Osteoblast (primary cell): ENCODE measurements around the gene SYT14. TPM values are rescaled to one million over a fixed set of nuclear protein-coding genes. Genes with fewer than 3 reads are reported as not detected.
"Not testable (repeated sequence)": the region's sequence is repeated elsewhere in the genome, so short reads cannot be mapped to it uniquely, and the experiment has no call there.

Source experiments
- DNase-seq: peaks from one replicate; pipeline ENCODE4 v3.0.0; 2011; ENCODE audit warnings: low spot score, mixed read lengths; ENCODE audit not compliant: insufficient read length; ENCODE audit errors: missing footprints
- H2AFZ ChIP-seq: 2 replicates; pipeline ENCODE4 v1.6.0; 2011; ENCODE audit warnings: mild to moderate bottlenecking, low read length
- H3K27ac ChIP-seq: 2 replicates; pipeline ENCODE4 v1.5.1; 2011; ENCODE audit warnings: mild to moderate bottlenecking, low read depth, low read length, moderate library complexity
- H3K27me3 ChIP-seq: 2 replicates; pipeline ENCODE4 v1.6.0; 2012; ENCODE audit warnings: mild to moderate bottlenecking, control low read depth, inconsistent platforms, low read length, moderate library complexity; ENCODE audit not compliant: insufficient read depth
- H3K36me3 ChIP-seq: 2 replicates; pipeline ENCODE4 v1.5.1; 2011; ENCODE audit warnings: mild to moderate bottlenecking, low read length, control low read depth, moderate library complexity; ENCODE audit not compliant: insufficient read depth
- H3K4me1 ChIP-seq: 2 replicates; pipeline ENCODE4 v1.5.1; 2011; ENCODE audit warnings: mild to moderate bottlenecking, low read length, control low read depth, moderate library complexity; ENCODE audit not compliant: insufficient read depth
- H3K4me2 ChIP-seq: 2 replicates; pipeline ENCODE4 v1.6.0; 2011; ENCODE audit warnings: mild to moderate bottlenecking, low read length; ENCODE audit not compliant: insufficient read depth
- H3K4me3 ChIP-seq: fragments of 200-600 bp; sonication (generic); 3 replicates; pipeline ENCODE4 v1.5.1; 2012; ENCODE audit warnings: mild to moderate bottlenecking, low read length, inconsistent platforms; ENCODE audit not compliant: insufficient read depth
- H3K79me2 ChIP-seq: 2 replicates; pipeline ENCODE4 v1.6.0; 2012; ENCODE audit warnings: mild to moderate bottlenecking, low read length, control low read depth, inconsistent platforms; ENCODE audit not compliant: insufficient read depth
- H3K9me3 ChIP-seq: 2 replicates; pipeline ENCODE4 v1.5.1; 2011; ENCODE audit warnings: low read depth, low read length, control low read depth
- H4K20me1 ChIP-seq: 2 replicates; pipeline ENCODE4 v1.6.0; 2012; ENCODE audit warnings: mild to moderate bottlenecking, low read length, control low read depth; ENCODE audit not compliant: insufficient read depth
- total RNA-seq: library from RNA; depleted of rRNA; stranded (reverse); fragments of >200 nt; gene quantifications from 2 replicates; pipeline ENCODE4 v1.2.3, GENCODE V29; 2012
- TF ChIP-seq, protein P1 (sequence below): IDR thresholded peaks from 2 replicates; pipeline ENCODE4 v1.5.1; 2011; ENCODE audit warnings: mild to moderate bottlenecking, low read depth, low read length, moderate library complexity; ENCODE audit errors: extremely low read depth

The SYT14 gene
- 0.29 and 0.36 TPM in 2 replicates for total RNA-seq

DNA sequence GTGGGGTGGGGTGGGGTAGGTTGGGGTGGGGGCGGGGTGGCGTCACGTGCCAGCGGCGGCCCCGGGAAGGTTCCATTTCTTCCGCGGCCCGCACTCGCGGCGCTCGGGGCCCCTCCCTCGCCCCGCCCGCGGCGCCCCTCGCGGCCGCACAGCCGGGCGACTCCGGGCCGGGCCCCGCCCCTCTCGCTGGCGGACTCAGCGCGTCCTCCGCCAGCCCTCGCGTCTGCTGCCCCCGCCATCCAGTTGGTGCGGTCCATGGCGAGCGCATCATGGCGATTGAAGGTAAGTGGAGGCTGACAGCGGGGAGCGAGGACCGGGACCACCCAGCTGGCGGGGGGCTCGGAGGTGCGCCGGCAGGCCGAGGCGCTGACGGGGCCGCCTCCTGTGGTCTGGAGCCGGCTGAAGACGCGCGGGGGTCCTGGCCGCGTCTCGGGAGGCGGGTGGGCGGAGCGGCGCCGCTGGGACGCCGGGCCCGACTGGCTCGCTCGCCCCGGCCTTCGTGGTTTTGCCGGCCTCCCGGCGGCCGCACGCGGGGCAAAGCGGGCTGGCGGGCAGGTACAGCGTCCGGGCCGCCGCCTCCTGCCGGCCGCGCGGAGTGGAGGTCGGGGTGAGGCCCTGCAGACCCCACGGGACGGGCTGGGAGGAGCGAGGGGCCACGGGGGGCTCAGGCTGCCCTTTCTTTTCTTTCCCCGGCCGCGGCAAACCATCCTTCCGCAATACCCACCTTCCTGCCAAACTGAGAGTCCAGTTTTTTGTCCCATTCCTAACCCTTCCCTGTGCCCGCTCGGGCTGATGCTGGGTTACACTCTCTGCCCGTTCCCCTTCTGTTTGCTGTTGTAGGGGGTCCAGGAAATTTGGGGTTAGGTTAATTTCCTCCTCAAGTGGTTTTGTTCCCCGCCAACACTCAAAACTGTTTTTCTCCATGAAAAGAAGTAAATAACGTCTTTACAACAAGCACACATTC is at the start of gene SYT14:
SYT14 (plus strand) TSS at position 222 of the 964 bp plus-strand sequence; CDS start at position 270, 48 bp downstream.
- peak; percentile 90 for DNase-seq

DNA sequence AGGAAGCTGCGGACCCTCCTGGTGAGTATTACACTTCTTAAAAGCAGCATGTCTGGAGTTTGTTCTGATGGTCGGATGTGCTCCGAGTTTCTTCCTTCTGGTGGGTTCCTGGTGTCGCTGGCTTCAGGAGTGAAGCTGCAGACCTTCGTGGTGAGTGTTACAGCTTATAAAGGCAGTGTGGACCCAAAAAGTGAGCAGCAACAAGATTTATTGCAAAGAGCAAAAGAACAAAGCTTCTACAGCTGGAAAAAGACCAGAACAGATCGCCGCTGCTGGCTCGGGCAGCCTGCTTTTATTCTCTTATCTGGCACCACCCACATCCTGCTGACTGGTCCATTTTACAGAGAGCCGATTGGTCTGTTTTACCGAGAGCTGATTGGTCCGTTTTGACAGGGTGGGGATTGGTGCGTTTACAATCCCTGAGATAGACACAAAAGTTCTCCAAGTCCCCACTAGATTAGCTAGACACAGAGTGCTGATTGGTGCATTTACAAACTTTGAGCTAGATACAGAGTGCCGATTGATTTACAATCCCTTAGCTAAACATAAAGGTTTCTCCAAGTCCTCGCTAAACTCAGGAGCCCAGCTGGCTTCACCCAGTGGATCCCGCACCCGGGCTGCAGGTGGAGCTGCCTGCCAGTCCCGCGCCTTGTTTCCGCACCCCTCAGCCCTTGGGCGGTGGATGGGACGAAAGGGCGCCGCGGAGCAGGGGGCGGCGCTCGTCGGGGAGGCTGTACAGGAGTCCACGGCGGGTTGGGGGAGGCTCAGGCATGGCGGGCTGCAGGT is 49.5 kb upstream of the SYT14 start:
- H2AFZ ChIP-seq, H3K4me2 ChIP-seq, H3K79me2 ChIP-seq, H3K9me3 ChIP-seq, H4K20me1 ChIP-seq, H3K36me3 ChIP-seq, H3K4me3 ChIP-seq, H3K27ac ChIP-seq, H3K27me3 ChIP-seq, DNase-seq: not testable (repeated sequence)
- H3K4me1 ChIP-seq, result peaks cover 41% of the 10 kb centered on the region

More for the DNA sequence above, at the start of gene SYT14:
- Histone ChIP-seq H4K20me1 (no peaks in the 10 kb centered on the region), H3K79me2 (no peaks in the 10 kb centered on the region), H3K4me1 (no peaks in the 10 kb centered on the region), H3K4me3 (peak within 1 kb of the TSS; percentile 63), H3K27me3 (peaks cover 47% of the 10 kb centered on the region), H3K9me3 (no peaks in the 10 kb centered on the region), H2AFZ (peak within 1 kb of the TSS; percentile 47), H3K4me2 (peak within 1 kb of the TSS; percentile 88), H3K27ac (no peak within 1 kb of the TSS), H3K36me3 (no peaks in the 10 kb centered on the region)
- TF ChIP-seq, protein P1, sequence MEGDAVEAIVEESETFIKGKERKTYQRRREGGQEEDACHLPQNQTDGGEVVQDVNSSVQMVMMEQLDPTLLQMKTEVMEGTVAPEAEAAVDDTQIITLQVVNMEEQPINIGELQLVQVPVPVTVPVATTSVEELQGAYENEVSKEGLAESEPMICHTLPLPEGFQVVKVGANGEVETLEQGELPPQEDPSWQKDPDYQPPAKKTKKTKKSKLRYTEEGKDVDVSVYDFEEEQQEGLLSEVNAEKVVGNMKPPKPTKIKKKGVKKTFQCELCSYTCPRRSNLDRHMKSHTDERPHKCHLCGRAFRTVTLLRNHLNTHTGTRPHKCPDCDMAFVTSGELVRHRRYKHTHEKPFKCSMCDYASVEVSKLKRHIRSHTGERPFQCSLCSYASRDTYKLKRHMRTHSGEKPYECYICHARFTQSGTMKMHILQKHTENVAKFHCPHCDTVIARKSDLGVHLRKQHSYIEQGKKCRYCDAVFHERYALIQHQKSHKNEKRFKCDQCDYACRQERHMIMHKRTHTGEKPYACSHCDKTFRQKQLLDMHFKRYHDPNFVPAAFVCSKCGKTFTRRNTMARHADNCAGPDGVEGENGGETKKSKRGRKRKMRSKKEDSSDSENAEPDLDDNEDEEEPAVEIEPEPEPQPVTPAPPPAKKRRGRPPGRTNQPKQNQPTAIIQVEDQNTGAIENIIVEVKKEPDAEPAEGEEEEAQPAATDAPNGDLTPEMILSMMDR, result no peak

DNA sequence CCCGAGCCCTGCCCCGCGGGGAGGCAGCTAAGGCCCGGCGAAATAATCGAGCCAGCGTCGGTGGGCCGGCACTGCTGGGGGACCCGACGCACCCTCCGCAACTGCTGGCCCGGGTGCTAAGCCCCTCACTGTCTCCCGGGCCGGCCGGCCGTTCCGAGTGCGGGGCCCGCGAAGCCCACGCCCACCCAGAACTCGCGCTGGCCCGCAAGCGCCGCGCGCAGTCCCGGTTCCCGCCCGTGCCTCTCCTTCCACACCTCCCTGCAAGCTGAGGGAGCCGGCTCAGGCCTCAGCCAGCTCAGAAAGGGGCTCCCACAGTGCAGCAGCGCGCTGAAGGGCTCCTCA is 49.0 kb upstream of the SYT14 start:
- Histone ChIP-seq H4K20me1 (no peaks in the 10 kb centered on the region), H3K27ac (no peak overlapping the region), H2AFZ (no peak overlapping the region), H3K9me3 (no peaks in the 10 kb centered on the region), H3K79me2 (no peaks in the 10 kb centered on the region), H3K4me3 (no peak overlapping the region), H3K4me1 (peaks cover 35% of the 10 kb centered on the region), H3K36me3 (no peaks in the 10 kb centered on the region), H3K4me2 (no peak overlapping the region), H3K27me3 (no peaks in the 10 kb centered on the region)
- TF ChIP-seq, protein P1, result no peak
- no peak for DNase-seq

DNA sequence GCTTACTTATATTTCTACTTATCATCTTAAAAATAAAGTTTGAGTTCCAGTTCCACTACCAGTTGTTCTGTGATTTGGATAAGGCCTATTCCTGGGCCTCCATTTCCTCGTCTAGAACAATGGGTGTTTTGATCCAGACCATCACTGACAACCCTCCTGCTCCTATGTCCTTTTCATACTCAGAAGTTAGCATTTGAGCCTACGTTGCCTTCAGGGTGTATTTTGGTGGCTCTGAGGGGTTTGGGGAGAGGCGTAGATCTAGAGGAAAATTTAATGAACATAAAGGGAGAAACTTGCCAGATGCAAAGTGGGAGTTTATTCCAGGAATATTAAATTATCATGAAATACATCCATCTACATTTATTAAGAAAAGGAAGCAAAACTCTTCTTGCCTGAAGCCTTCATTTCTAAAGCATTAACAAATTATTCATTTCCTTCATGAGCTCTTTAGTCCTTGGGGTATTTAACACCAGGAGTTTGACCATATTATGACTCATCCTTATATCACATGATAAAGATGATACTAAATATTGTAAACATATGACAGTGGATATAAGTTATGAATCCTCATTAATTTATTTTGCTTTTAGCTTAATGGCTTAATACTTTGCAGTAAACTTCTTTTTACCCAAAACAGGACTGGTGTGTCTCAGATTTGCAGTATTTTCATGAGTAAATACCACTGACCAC is 47.2 kb upstream of the SYT14 start:
- Histone ChIP-seq H3K79me2 (no peaks in the 10 kb centered on the region), H3K9me3 (no peaks in the 10 kb centered on the region), H2AFZ (no peak overlapping the region), H3K36me3 (no peaks in the 10 kb centered on the region), H3K4me1 (peaks cover 28% of the 10 kb centered on the region), H3K27ac (peak overlapping the region; percentile 63), H3K4me3 (no peak overlapping the region), H3K4me2 (no peak overlapping the region), H4K20me1 (no peaks in the 10 kb centered on the region), H3K27me3 (no peaks in the 10 kb centered on the region)
- TF ChIP-seq, protein P1, result no peak
- DNase-seq, result peak; percentile 80
